ENCODE data around the gene BBC3.

DNA sequence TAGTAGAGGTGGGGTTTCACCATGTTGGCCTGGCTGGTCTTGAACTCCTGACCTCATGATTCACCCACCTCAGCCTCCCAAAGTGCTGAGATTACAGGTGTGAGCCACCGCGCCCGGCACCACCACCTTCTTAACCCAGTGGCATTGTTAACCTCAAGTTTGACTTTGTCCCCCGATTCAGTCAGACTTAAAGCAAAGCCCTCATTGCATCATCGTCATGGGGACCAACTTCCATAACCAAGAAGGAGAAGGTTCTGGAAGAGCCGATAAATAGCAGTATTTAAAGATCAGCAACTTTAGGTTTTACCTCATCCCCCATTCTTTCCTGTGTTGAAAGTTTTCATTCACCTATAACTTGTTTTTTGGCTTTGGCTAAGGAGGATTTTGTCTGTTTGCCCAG lies 37.0 kb upstream of the BBC3 start:
- no peak for TF ChIP-seq POLR2A (IDR thresholded peaks at IDR 0.05)
- TF ChIP-seq, protein P1, sequence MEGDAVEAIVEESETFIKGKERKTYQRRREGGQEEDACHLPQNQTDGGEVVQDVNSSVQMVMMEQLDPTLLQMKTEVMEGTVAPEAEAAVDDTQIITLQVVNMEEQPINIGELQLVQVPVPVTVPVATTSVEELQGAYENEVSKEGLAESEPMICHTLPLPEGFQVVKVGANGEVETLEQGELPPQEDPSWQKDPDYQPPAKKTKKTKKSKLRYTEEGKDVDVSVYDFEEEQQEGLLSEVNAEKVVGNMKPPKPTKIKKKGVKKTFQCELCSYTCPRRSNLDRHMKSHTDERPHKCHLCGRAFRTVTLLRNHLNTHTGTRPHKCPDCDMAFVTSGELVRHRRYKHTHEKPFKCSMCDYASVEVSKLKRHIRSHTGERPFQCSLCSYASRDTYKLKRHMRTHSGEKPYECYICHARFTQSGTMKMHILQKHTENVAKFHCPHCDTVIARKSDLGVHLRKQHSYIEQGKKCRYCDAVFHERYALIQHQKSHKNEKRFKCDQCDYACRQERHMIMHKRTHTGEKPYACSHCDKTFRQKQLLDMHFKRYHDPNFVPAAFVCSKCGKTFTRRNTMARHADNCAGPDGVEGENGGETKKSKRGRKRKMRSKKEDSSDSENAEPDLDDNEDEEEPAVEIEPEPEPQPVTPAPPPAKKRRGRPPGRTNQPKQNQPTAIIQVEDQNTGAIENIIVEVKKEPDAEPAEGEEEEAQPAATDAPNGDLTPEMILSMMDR (IDR thresholded peaks at IDR 0.05 in 4 of 5, conservative IDR thresholded peaks at IDR 0.05 in 1 of 5): no peak

All from gastrocnemius medialis (tissue), 4 donors.